GM12873 (cell line): ENCODE data around the gene THAP8.

Experiments
- TF ChIP-seq, protein P1 (sequence below): IDR thresholded peaks from 2 replicates; pipeline ENCODE4 v1.5.1; 2012; ENCODE audit warnings: low read depth, mild to moderate bottlenecking, moderate library complexity, low read length, control low read depth; ENCODE audit not compliant: insufficient read depth; ENCODE audit errors: missing control alignments

Gene THAP8

DNA sequence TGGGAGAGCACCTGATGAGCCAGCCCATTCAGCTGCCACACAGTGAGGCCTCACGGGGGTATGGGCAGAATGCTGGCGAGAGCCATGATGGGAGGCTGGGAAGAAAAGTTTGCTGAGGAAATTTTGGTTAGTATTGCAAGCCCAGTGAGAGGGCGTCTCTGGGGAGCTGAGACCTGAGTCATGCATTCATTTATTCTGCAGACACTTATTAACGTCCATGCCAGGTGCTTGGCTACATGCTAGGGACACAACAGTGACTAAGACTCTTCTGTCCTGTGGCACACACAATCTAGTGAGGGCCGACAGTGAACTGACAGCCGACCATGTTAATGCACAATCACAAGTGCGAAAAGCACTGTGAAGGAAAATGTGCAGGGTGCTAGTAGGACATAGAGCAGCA is 27.8 kb upstream of the THAP8 start:
- TF ChIP-seq, protein P1, sequence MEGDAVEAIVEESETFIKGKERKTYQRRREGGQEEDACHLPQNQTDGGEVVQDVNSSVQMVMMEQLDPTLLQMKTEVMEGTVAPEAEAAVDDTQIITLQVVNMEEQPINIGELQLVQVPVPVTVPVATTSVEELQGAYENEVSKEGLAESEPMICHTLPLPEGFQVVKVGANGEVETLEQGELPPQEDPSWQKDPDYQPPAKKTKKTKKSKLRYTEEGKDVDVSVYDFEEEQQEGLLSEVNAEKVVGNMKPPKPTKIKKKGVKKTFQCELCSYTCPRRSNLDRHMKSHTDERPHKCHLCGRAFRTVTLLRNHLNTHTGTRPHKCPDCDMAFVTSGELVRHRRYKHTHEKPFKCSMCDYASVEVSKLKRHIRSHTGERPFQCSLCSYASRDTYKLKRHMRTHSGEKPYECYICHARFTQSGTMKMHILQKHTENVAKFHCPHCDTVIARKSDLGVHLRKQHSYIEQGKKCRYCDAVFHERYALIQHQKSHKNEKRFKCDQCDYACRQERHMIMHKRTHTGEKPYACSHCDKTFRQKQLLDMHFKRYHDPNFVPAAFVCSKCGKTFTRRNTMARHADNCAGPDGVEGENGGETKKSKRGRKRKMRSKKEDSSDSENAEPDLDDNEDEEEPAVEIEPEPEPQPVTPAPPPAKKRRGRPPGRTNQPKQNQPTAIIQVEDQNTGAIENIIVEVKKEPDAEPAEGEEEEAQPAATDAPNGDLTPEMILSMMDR: no peak

DNA sequence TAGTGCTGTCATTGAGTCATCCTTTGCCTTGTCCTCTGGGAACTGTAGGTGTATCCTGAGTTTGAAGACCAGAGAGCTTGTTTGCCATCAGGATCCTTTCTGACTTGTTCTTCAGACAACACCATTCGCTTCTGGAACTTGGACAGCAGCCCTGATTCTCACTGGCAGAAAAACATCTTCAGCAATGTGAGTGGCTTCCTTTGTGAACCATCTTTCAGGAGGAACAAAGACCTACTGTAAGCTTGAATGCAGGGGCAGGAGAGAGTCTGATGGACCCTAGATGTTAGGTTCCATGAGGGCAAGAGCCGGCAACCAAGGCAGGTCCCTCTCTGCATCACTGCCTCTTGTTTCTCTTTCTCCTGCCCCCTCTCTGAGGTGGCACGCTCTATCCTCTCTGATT is 27.3 kb upstream of the THAP8 start:
- TF ChIP-seq, protein P1: no peak

DNA sequence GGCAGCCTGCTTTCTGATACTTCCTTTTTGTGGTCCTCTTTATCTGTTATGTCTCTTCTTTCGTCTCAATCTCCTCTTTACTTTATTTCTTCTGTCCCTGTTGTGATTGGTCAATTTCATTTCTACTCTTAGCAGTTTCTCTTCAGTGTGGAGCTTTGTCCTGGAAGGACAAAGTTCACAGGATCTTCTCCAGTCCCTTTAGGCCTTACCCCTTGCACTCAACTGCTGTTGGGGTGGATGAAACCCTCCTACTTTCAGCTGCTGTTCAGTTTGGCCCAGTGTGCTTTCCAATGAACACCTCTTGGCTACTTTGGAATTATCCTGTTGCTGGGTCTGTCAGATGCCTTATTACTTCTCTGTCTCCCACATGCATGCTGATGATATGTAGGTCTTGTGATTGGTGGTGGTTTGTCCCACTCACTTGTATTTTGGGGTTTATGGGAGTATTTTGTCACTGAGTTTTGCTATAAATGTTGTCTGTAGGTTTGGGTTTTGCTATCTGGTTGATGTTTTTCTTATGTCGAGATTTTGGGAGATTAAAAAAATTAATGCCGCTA is 25.4 kb upstream of the THAP8 start:
- TF ChIP-seq, protein P1: no peak

DNA sequence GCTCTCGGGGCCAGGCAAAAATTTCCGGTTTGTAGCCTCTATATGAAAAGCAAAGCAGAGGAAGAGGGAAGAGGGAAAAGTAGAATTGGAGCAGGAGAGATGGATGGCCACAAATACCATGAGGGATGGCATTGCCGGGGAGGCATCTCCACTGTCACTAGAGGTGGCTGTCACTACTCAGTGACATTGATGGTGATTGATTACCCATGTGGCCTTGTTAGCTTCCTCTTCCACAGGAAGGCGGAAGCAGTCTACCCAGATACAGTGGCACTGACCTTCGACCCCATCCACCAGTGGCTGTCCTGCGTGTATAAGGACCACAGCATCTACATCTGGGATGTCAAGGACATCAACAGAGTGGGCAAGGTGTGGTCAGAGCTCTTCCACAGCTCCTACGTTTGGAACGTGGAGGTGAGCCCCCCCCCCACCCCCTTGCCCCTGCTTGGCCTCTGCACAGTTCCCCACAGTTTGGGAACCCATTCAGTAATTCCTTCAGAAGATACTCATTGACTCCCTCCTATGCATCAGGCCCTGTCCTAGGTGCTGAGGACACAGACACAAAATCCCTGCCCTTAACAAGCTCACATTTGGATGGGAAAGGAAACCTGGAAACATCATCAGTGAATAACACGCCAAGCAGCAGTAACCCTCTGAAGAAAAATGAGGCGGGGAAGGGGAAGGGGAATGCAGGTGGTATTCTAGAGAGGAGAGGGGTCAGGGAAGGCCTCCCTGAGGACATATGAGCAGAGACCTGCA is 19.2 kb upstream of the THAP8 start:
- TF ChIP-seq, protein P1: no peak

DNA sequence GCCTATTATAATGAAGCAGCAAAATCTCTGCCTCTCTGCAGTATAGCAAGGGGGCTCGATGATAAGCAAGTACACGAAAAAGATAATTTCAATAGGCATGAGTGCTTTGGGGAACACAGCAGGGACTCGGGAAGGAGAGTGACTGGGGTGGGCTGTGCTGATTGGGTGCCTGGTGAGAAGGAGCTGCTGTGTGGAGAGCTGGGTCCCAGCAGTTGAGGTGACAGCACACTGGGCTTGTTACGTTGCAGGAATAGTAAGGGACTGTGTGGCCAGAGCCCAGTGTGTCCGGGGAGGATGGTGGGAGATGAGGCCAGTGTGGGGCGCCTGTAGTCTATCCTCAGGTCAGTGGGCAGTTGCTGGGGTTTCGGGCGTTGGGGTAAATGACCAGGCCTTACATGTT is 18.0 kb upstream of the THAP8 start:
- TF ChIP-seq, protein P1: no peak

DNA sequence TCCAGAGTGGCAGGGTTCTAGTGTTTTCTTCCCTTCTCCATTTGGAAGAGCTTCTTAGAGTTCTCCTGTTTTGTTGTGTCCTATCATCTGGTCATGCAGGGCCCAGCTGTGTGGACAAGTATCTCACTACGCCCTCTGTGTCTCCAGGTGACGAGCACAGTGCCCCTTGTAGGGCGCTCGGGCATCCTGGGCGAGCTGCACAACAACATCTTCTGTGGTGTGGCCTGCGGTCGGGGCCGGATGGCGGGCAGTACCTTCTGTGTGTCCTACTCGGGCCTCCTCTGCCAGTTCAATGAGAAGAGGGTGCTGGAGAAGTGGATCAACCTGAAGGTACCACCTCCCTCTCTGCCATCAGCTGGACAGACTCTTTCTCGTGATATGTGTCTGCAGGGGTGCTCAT is 13.6 kb upstream of the THAP8 start:
- TF ChIP-seq, protein P1: no peak

DNA sequence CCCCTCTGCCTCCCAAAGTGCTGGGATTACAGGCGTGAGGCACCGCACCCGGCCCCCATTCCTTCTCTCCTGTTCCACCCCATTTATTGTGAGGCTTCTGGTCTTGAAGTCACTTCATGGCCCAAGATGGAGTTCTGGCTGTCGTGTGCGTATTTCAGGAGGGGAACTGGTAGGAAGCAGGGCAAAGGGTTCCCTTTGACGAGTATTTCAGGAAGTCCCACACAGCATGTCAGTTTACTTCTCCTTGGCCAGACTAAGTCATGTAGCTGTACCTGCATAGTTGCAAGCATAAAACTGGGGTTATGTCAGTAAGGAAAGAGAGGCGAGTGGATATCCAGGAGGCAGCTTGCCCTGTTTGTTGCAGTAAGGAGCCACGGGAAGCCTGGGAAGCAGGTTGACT is 10.7 kb upstream of the THAP8 start:
- TF ChIP-seq, protein P1: no peak
